ENCODE data around the gene TSC22D2. TPM values are rescaled to one million over a fixed set of nuclear protein-coding genes. Genes with fewer than 3 reads are reported as not detected.

Gene TSC22D2
- polyA plus RNA-seq, 3 donors = 5.1 to 12.9 (median 5.7) TPM

DNA sequence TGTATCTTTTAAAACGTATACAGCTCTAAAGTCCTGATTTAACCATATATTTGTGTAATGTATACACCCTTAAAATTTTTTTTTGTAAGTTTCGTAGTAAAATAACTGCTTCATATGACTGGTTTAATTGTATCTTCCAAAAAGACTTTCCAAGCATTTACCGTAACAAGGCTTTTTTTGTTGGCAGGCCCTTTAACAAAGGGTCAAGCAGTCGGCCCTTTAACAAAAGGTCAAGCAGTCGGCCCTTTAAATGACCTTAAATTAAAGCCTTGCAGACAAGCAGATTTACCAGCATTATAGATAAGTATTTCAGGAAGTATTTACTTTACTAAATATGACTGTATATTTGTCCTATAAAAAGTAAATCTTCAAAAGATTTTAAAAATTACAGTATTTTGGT lies 28.1 kb downstream of the TSC22D2 start:
- H3K9ac ChIP-seq (ENCODE audit: insufficient read depth, low read length, poor library complexity, severe bottlenecking) = no peak overlapping the region
- no peaks in the 10 kb centered on the region for H3K9me3 Mint-ChIP-seq

DNA sequence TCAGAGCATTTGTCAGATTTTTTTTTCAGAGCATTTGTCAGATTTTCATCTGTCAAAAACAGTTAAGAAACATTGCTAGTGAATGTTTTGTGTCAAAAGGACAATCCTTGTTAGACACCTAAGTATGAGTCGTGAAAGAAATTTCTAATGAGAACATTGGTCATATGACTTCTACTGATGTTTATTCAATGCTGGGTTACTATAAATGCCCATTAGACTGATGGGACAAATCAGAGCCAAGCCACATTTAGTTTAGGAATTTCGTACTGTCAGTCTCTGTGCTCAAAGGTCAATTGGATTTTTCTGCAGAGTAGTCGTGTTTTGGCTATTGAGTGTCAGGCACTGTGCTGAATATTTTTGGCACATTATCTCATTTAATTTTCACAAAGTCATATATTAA lies 31.6 kb downstream of the TSC22D2 start:
- no peak for DNase-seq
- Mint-ChIP-seq H3K4me1 (no peaks in the 10 kb centered on the region), H3K27ac (no peak overlapping the region), H3K4me3 (no peak overlapping the region), H3K9me3 (no peaks in the 10 kb centered on the region), H3K36me3 (peaks cover 21 to 29% of the 10 kb centered on the region in 2 donors), H3K27me3 (ENCODE audit: low read depth in 3 of 3) (no peaks in the 10 kb centered on the region)
- H3K79me2 ChIP-seq (ENCODE audit: insufficient read depth, low read length) = peaks cover 46% of the 10 kb centered on the region
- no peaks in the 10 kb centered on the region for H3K4me1 ChIP-seq (ENCODE audit: control insufficient read depth in 1 of 2, insufficient read depth in 2 of 2, low read length in 2 of 2)
- H3K36me3 ChIP-seq (replicated peaks in 1 of 2; ENCODE audit: control insufficient read depth in 1 of 2, insufficient read depth in 2 of 2, low read length in 2 of 2) = peaks cover 6 to 31% of the 10 kb centered on the region in 2 donors
- H3K4me3 ChIP-seq (replicated peaks in 1 of 3; ENCODE audit: low read depth in 2 of 3, low read length in 3 of 3) = no peak overlapping the region
- no peaks in the 10 kb centered on the region for H3K27me3 ChIP-seq (ENCODE audit: control insufficient read depth in 2 of 2, insufficient read depth in 2 of 2, low read length in 2 of 2)
- no peaks in the 10 kb centered on the region for H3K9me3 ChIP-seq (replicated peaks in 1 of 2; ENCODE audit: control insufficient read depth in 1 of 2, insufficient read depth in 1 of 2, low read length in 2 of 2)
- no peak overlapping the region for H3K27ac ChIP-seq (ENCODE audit: low read depth in 1 of 2, low read length in 2 of 2)
- no peak overlapping the region for H3K4me2 ChIP-seq (replicated peaks; ENCODE audit: extremely low read depth, low read length, poor library complexity, severe bottlenecking)
- WGBS (ENCODE audit: insufficient coverage) = 100% methylated on average over 1 of the region's 3 CpGs
- H3K9ac ChIP-seq (ENCODE audit: insufficient read depth, low read length, poor library complexity, severe bottlenecking) = no peak overlapping the region
- TF ChIP-seq, protein P1, sequence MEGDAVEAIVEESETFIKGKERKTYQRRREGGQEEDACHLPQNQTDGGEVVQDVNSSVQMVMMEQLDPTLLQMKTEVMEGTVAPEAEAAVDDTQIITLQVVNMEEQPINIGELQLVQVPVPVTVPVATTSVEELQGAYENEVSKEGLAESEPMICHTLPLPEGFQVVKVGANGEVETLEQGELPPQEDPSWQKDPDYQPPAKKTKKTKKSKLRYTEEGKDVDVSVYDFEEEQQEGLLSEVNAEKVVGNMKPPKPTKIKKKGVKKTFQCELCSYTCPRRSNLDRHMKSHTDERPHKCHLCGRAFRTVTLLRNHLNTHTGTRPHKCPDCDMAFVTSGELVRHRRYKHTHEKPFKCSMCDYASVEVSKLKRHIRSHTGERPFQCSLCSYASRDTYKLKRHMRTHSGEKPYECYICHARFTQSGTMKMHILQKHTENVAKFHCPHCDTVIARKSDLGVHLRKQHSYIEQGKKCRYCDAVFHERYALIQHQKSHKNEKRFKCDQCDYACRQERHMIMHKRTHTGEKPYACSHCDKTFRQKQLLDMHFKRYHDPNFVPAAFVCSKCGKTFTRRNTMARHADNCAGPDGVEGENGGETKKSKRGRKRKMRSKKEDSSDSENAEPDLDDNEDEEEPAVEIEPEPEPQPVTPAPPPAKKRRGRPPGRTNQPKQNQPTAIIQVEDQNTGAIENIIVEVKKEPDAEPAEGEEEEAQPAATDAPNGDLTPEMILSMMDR (IDR thresholded peaks at IDR 0.05) = no peak
- H2AFZ ChIP-seq (ENCODE audit: insufficient read depth, low read depth, low read length, poor library complexity, severe bottlenecking) = no peak overlapping the region
- peaks cover 88% of the 10 kb centered on the region for H4K20me1 ChIP-seq (ENCODE audit: insufficient read depth, low read length)
- intact Hi-C loops (cut with micrococcal nuclease) = no loop called here

More for the DNA sequence above, 28.1 kb downstream of the TSC22D2 start:
- H3K4me1 Mint-ChIP-seq = peaks cover 13% of the 10 kb centered on the region
- no peaks in the 10 kb centered on the region for H3K27me3 Mint-ChIP-seq (ENCODE audit: low read depth in 3 of 3)
- peaks cover 73% of the 10 kb centered on the region for H3K79me2 ChIP-seq (ENCODE audit: insufficient read depth, low read length)
- H3K27ac Mint-ChIP-seq = no peak overlapping the region
- intact Hi-C loops (cut with micrococcal nuclease) = no loop called here
- H3K27me3 ChIP-seq (ENCODE audit: control insufficient read depth in 2 of 2, insufficient read depth in 2 of 2, low read length in 2 of 2) = no peaks in the 10 kb centered on the region
- no peak overlapping the region for H3K4me3 Mint-ChIP-seq
- DNase-seq = no peak
- peaks cover 4 to 6% of the 10 kb centered on the region in 2 donors for H3K36me3 ChIP-seq (replicated peaks in 1 of 2; ENCODE audit: control insufficient read depth in 1 of 2, insufficient read depth in 2 of 2, low read length in 2 of 2)
- no peak overlapping the region for H3K4me3 ChIP-seq (replicated peaks in 1 of 3; ENCODE audit: low read depth in 2 of 3, low read length in 3 of 3)
- H2AFZ ChIP-seq (ENCODE audit: insufficient read depth, low read depth, low read length, poor library complexity, severe bottlenecking) = no peak overlapping the region
- H3K9me3 ChIP-seq (replicated peaks in 1 of 2; ENCODE audit: control insufficient read depth in 1 of 2, insufficient read depth in 1 of 2, low read length in 2 of 2) = no peaks in the 10 kb centered on the region
- peaks cover 10 to 14% of the 10 kb centered on the region in 2 donors for H3K4me1 ChIP-seq (ENCODE audit: control insufficient read depth in 1 of 2, insufficient read depth in 2 of 2, low read length in 2 of 2)
- H3K27ac ChIP-seq (ENCODE audit: low read depth in 1 of 2, low read length in 2 of 2) = no peak overlapping the region
- H4K20me1 ChIP-seq (ENCODE audit: insufficient read depth, low read length) = peaks cover 85% of the 10 kb centered on the region
- H3K36me3 Mint-ChIP-seq = peaks cover 5 to 11% of the 10 kb centered on the region in 2 donors
- H3K4me2 ChIP-seq (replicated peaks; ENCODE audit: extremely low read depth, low read length, poor library complexity, severe bottlenecking) = no peak overlapping the region
- TF ChIP-seq, protein P1 (IDR thresholded peaks at IDR 0.05) = no peak
- 100% methylated on average over 2 of the region's 5 CpGs for WGBS (ENCODE audit: insufficient coverage)
